HL-60 (cell line): Measurements from ENCODE around the gene CITED2.

Experiments
- DNase-seq, 2 experiments: peaks; one replicate each; pipeline ENCODE4 v3.0.0-alpha.2; 2010 to 2020; ENCODE audit warnings: low read depth in 1 of 2, low spot score in 1 of 2
- H3K27ac ChIP-seq: fragments of 250-450 bp; sonication (Bioruptor Pico); replicated peaks from 2 replicates; pipeline ENCODE4 v1.5.1; 2020; ENCODE audit warnings: mild to moderate bottlenecking, moderate library complexity
- H3K27me3 ChIP-seq: fragments of 250-450 bp; sonication (Bioruptor Pico); 2 replicates; pipeline ENCODE4 v1.5.1; 2021; ENCODE audit warnings: mild to moderate bottlenecking, moderate library complexity; ENCODE audit not compliant: insufficient read depth, poor library complexity, severe bottlenecking
- H3K4me3 ChIP-seq: replicated peaks from 2 replicates; pipeline ENCODE4 v1.5.1; 2011; ENCODE audit warnings: mild to moderate bottlenecking, control low read depth, low read length; ENCODE audit not compliant: insufficient read depth
- CTCF ChIP-seq: IDR thresholded peaks from one replicate; pipeline ENCODE4 v1.5.1; 2011; ENCODE audit warnings: low read length, control low read depth, inconsistent platforms; ENCODE audit not compliant: insufficient read depth
- GABPA ChIP-seq: IDR thresholded peaks from 2 replicates; pipeline ENCODE4 v1.6.1; 2012; ENCODE audit warnings: low read depth
- POLR2AphosphoS5 ChIP-seq: IDR thresholded peaks from 2 replicates; pipeline ENCODE4 v1.6.1; 2012; ENCODE audit warnings: low read depth
- SPI1 ChIP-seq: IDR thresholded peaks from 2 replicates; pipeline ENCODE4 v1.6.1; 2012; ENCODE audit warnings: low read depth, mild to moderate bottlenecking, borderline replicate concordance
- TF ChIP-seq, protein P1 (sequence below): IDR thresholded peaks from 2 replicates; pipeline ENCODE4 v1.6.1; 2012; ENCODE audit warnings: low read depth; ENCODE audit not compliant: insufficient replicate concordance

Gene CITED2

GRCh38 chr6:139402876-139403386, 28.5 kb upstream of the CITED2 start:
- no peak overlapping the region for H3K27ac ChIP-seq
- no peak for DNase-seq
- TF ChIP-seq, protein P1, sequence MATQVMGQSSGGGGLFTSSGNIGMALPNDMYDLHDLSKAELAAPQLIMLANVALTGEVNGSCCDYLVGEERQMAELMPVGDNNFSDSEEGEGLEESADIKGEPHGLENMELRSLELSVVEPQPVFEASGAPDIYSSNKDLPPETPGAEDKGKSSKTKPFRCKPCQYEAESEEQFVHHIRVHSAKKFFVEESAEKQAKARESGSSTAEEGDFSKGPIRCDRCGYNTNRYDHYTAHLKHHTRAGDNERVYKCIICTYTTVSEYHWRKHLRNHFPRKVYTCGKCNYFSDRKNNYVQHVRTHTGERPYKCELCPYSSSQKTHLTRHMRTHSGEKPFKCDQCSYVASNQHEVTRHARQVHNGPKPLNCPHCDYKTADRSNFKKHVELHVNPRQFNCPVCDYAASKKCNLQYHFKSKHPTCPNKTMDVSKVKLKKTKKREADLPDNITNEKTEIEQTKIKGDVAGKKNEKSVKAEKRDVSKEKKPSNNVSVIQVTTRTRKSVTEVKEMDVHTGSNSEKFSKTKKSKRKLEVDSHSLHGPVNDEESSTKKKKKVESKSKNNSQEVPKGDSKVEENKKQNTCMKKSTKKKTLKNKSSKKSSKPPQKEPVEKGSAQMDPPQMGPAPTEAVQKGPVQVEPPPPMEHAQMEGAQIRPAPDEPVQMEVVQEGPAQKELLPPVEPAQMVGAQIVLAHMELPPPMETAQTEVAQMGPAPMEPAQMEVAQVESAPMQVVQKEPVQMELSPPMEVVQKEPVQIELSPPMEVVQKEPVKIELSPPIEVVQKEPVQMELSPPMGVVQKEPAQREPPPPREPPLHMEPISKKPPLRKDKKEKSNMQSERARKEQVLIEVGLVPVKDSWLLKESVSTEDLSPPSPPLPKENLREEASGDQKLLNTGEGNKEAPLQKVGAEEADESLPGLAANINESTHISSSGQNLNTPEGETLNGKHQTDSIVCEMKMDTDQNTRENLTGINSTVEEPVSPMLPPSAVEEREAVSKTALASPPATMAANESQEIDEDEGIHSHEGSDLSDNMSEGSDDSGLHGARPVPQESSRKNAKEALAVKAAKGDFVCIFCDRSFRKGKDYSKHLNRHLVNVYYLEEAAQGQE, result no peak
- TF ChIP-seq SPI1 (no peak), CTCF (no peak), GABPA (no peak), POLR2AphosphoS5 (no peak)
- H3K27me3 ChIP-seq, result no peaks in the 10 kb centered on the region
- no peak overlapping the region for H3K4me3 ChIP-seq

DNA sequence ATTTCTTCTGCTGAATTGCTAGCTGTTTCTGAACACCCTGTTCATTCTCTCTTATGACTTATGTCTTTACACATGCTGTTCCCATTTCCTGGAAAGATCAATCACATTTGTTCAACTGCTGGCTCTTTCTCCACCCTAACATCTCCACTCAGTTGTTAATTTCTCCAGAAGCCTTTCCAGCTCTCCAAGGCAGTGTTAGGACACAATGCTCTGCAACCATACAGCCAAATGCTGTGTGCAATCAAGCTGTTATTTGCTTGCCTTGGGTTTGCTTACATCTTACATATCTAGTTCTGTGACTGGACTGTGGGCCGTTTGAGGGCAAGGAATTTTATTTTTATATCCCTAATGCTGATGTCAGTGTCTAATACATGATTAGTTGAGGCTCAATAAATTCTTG, 24.2 kb upstream of the CITED2 start:
- H3K27me3 ChIP-seq, result no peaks in the 10 kb centered on the region

GRCh38 chr6:139395891-139396301, 21.4 kb upstream of the CITED2 start:
- Histone ChIP-seq H3K27me3 (no peaks in the 10 kb centered on the region), H3K27ac (peak overlapping the region; percentile 49), H3K4me3 (no peak overlapping the region)
- TF ChIP-seq CTCF (no peak), GABPA (no peak), SPI1 (peak; percentile 92)
- TF ChIP-seq, protein P1, result no peak
- DNase-seq, result peak in 1 of 2 experiments; percentile 29

More for the DNA sequence above, 24.2 kb upstream of the CITED2 start:
- no peak for DNase-seq
- Histone ChIP-seq H3K27ac (no peak overlapping the region), H3K4me3 (no peak overlapping the region)
- TF ChIP-seq, protein P1, result no peak
- TF ChIP-seq GABPA (no peak), CTCF (no peak), POLR2AphosphoS5 (no peak), SPI1 (no peak)
